A673 (cell line): ENCODE measurements around the gene MSH5. TPM values are rescaled to one million over a fixed set of nuclear protein-coding genes. Genes with fewer than 3 reads are reported as not detected.
A peak's percentile ranks its signal among the peaks of the same experiment; 100 is the strongest.

ENCODE experiments used
- BruUV-seq: library from RNA; stranded (reverse); fragments of 400-500 nt; replicated peaks from 2 replicates; lab custom pipeline; 2021; lab: Mats Ljungman, UMichigan
- CTCF ChIA-PET: fragments of 300-600 bp; sonication (Branson Sonifier 250); formaldehyde crosslinking; loops from one replicate; lab custom pipeline; 2022; ENCODE audit warnings: antibody characterized with exemption; lab: Charles Lee
- POLR2A ChIA-PET: fragments of 300-600 bp; sonication (Branson Sonifier 250); formaldehyde crosslinking; loops from one replicate; lab custom pipeline; 2022; ENCODE audit warnings: antibody characterized with exemption; ENCODE audit not compliant: low non-redundant PET; lab: Charles Lee
- DNase-seq: peaks from one replicate; pipeline ENCODE4 v3.0.0-alpha.2; 2015; ENCODE audit warnings: low spot score
- H3K27ac ChIP-seq: fragments of 200-600 bp; sonication (generic); 2 replicates; pipeline ENCODE4 v1.5.1; 2016; ENCODE audit warnings: mixed run types, low read depth, mild to moderate bottlenecking, mixed read lengths, antibody characterized with exemption, low read length; ENCODE audit not compliant: poor library complexity, severe bottlenecking
- H3K27me3 ChIP-seq: fragments of 200-600 bp; sonication (generic); replicated peaks from 2 replicates; pipeline ENCODE4 v1.6.1; 2017; ENCODE audit warnings: mixed run types, low read depth, mild to moderate bottlenecking, mixed read lengths, antibody characterized with exemption, low read length; ENCODE audit not compliant: insufficient read depth, poor library complexity
- H3K36me3 ChIP-seq: fragments of 200-600 bp; sonication (generic); 2 replicates; pipeline ENCODE4 v1.6.1; 2016; ENCODE audit warnings: mixed run types, mild to moderate bottlenecking, mixed read lengths, antibody characterized with exemption, low read length; ENCODE audit not compliant: insufficient read depth, poor library complexity, severe bottlenecking
- H3K4me1 ChIP-seq: fragments of 200-600 bp; sonication (generic); 2 replicates; pipeline ENCODE4 v1.6.1; 2017; ENCODE audit warnings: mixed run types, mild to moderate bottlenecking, mixed read lengths, antibody characterized with exemption, low read length; ENCODE audit not compliant: insufficient read depth, poor library complexity, severe bottlenecking
- H3K4me3 ChIP-seq: fragments of 200-600 bp; sonication (generic); 2 replicates; pipeline ENCODE4 v1.5.1; 2016; ENCODE audit warnings: low read depth, mixed run types, mild to moderate bottlenecking, mixed read lengths, low read length; ENCODE audit not compliant: poor library complexity, severe bottlenecking
- H3K9me3 ChIP-seq: fragments of 200-600 bp; sonication (generic); 2 replicates; pipeline ENCODE4 v1.6.1; 2016; ENCODE audit warnings: mixed run types, low read depth, mild to moderate bottlenecking, mixed read lengths, antibody characterized with exemption, low read length; ENCODE audit not compliant: poor library complexity, severe bottlenecking
- CTCF ChIP-seq: fragments of 300-800, 200-600 bp; sonication (generic); conservative IDR thresholded peaks from 2 replicates; pipeline ENCODE4 v1.5.1; 2017; ENCODE audit warnings: low read depth, mild to moderate bottlenecking, antibody characterized with exemption, low read length, moderate library complexity, mixed read lengths
- EZH2 ChIP-seq: fragments of 200-600 bp; sonication (generic); IDR thresholded peaks from 2 replicates; pipeline ENCODE4 v1.6.1; 2017; ENCODE audit warnings: borderline replicate concordance, low read depth, mild to moderate bottlenecking, mixed read lengths, antibody characterized with exemption, low read length; ENCODE audit not compliant: poor library complexity, severe bottlenecking
- intact Hi-C: fragments of 100-400 bp; cut with micrococcal nuclease; formaldehyde crosslinking; loops from one replicate; pipeline ENCODE4 v1.10.0; 2022; ENCODE audit not compliant: unreplicated experiment
- total RNA-seq: library from RNA; stranded (reverse); gene quantifications from 2 replicates; pipeline ENCODE4 v1.2.3, GENCODE V29; 2021

Gene MSH5
- total RNA-seq, 1 experiment from 2014 or later, result 76.4 TPM

DNA sequence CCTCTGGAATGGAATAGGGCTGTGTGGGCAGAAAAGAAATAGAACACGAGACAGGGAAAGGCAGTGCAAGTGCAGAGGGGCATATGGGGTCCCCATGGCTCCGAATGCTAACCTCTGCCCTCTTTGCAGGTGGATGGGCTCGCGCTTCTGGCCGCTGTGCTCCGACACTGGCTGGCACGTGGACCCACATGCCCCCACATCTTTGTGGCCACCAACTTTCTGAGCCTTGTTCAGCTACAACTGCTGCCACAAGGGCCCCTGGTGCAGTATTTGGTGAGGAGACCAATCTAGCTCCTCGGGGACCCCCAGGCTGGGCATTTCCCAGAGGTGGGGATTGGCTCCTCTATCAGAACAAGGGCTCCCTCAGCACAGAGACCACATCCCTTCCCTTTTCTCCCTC lies 21.5 kb downstream of the MSH5 start:
- BruUV-seq, result no TSS peak
- Histone ChIP-seq H3K27ac (no peak overlapping the region), H3K36me3 (peaks cover 59% of the 10 kb centered on the region), H3K4me1 (no peaks in the 10 kb centered on the region), H3K9me3 (no peaks in the 10 kb centered on the region), H3K27me3 (no peaks in the 10 kb centered on the region), H3K4me3 (no peak overlapping the region)
- ChIA-PET POLR2A (no interaction called here), CTCF (no interaction called here)
- DNase-seq, result no peak
- intact Hi-C loops, result no loop called here
- TF ChIP-seq EZH2 (no peak), CTCF (no peak)

GRCh38 chr6:31762356-31762755 lies 22.6 kb downstream of the MSH5 start, which contains the start of gene SAPCD1:
TSS of gene SAPCD1 (plus strand) at chr6:31762656. CDS start at chr6:31763055, 399 bp downstream.
- Histone ChIP-seq H3K9me3 (no peaks in the 10 kb centered on the region), H3K27ac (peak within 1 kb of the TSS; percentile 57), H3K36me3 (peaks cover 59% of the 10 kb centered on the region), H3K4me3 (no peak within 1 kb of the TSS), H3K27me3 (no peaks in the 10 kb centered on the region), H3K4me1 (no peaks in the 10 kb centered on the region)
- DNase-seq, result no peak
- CTCF ChIA-PET, result no interaction called here
- intact Hi-C loops, result no loop called here
- no peak for TF ChIP-seq EZH2
- no peak for TF ChIP-seq CTCF
- no TSS peak for BruUV-seq
- POLR2A ChIA-PET, result no interaction called here

GRCh38 chr6:31762878-31763618 lies 23.2 kb downstream of the MSH5 start:
- Histone ChIP-seq H3K27ac (peak overlapping the region; percentile 57), H3K4me3 (no peak overlapping the region), H3K27me3 (no peaks in the 10 kb centered on the region), H3K9me3 (no peaks in the 10 kb centered on the region), H3K4me1 (no peaks in the 10 kb centered on the region), H3K36me3 (peaks cover 58% of the 10 kb centered on the region)
- TF ChIP-seq CTCF (no peak), EZH2 (no peak)
- CTCF ChIA-PET, result no interaction called here
- intact Hi-C loops, result no loop called here
- no peak for DNase-seq
- POLR2A ChIA-PET, result no interaction called here
- no TSS peak for BruUV-seq
